Activated CD8-positive, alpha-beta memory T cell treated with anti-CD3 and anti-CD28 coated beads for 48 hours (primary cell): ENCODE results near the gene TPST1.
"Not testable (repeated sequence)": the region's sequence is repeated elsewhere in the genome, so short reads cannot be mapped to it uniquely, and the experiment has no call there.

ENCODE experiments used
- DNase-seq, 3 experiments: peaks; one replicate each; pipeline ENCODE4 v3.0.0-alpha.2; 2020; ENCODE audit warnings: low read depth in 2 of 3, low spot score in 2 of 3

TPST1 gene

GRCh38 chr7:66326501-66327215 lies 121.5 kb downstream of the TPST1 start:
- no peak for DNase-seq

- DNase-seq = no peak
Measured at GRCh38 chr7:66330961-66331360, 125.8 kb downstream of the TPST1 start.

DNA sequence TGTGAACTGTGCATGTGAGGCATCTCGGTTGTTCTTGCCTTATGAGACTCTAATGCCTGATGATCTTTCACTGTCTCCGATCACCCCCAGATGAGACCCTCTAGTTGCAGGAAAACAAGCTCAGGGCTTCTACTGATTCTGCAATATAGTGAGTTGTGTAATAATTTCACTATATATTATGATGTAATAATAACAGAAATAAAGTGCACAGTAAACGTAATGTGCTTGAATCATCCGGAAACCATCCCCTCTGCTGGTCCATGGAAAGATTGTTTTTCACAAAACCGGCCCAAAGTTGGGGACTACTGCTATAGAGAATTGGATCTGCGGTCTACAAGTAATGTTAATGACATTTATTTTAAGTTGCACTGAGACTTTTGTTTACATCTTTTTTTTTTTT lies 126.7 kb downstream of the TPST1 start:
- no peak for DNase-seq

GRCh38 chr7:66333443-66333842 lies 128.3 kb downstream of the TPST1 start:
- DNase-seq = no peak

DNA sequence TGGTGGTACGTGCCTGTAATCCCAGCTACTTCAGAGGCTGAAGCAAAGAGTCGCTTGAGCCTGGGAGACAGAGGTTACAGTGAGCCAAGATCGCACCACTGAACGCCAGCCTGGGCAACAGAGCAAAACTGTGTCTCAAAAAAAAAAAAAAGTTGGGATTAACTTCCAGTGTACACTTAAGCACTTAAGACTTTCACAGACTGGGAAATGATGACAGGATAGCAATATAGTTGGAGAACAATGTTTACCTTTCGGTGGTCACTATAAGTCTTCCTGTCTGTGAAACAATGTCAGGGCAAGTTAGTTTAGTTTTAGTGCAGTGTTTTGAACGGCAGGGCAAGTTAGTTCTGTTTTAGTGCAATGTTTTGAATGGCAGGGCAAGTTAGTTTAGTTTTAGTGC lies 130.2 kb downstream of the TPST1 start:
- no peak for DNase-seq

DNA sequence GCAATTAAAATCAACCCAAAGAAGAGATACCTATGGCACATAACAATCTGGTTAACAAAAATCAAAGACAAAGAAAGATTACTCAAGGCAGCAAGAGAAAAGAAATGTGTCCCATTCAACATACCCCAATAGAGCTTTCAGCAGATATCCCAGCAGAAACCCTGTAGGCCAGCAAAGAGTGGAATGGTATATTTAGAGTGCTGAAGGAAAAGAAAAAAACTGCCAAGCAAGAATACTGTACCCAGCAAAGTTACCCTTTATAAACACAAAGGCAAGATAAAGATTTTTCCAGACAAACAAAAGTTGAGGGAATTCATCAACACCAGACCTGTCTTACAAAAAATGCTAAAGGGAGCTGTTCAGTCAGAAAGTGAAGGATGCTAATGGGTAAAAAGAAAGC lies 131.6 kb downstream of the TPST1 start:
- no peak for DNase-seq

DNA sequence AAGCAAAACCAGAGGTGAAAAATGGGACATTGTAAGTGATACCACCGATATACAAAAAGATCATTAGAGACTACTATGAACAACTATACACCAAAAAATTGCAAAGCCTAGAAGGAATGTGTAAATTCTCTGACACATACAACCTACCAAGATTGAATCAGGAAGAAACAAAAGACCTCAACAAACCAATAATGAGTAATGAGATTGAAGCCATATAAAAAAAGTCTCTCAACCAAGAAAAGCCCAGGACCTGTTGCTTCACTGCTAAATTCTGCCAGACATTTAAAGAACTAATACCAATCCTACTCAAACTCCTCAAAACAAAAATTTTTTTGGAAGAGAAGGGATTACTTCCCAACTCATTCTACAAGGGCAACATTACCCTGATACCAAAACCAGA lies 134.0 kb downstream of the TPST1 start:
- no peak for DNase-seq

DNA sequence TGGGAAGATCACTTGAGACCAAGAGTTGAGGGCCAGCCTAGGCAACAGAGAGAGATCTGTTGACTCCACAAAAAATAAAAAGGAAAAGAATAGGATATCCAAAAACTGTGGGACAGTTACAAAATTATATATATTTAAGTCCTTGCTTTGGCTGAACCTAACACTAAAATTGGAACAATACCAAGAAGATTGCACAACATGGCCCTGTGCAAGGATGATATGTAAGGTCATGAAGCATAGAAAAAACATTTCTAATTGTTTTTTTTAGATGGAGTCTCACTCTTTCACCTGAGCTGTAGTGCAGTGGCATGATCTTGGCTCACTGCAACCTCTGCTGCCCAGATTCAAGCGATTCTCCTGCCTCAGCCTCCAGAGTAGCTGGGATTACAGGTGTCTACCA lies 139.0 kb downstream of the TPST1 start:
- DNase-seq = no peak

DNA sequence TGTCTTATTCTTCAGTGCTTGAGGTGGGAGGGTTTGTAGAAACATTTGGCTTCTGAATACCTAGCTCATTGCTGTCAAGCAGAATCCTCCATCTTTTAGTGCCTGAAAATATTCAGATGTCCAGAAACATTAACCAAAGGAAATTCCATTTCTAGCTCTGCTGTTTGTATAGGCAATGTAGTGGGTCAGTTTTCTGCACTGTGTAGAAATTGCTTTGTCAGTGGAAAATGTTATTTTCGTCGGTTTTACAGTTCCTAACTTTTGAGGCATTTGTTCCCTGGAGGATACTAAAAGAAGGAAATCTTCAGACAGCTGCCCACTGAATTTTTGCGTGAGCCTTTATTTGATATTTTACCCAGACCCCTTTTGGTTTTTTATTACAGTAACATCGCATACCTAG lies 143.4 kb downstream of the TPST1 start:
- no peak for DNase-seq

DNA sequence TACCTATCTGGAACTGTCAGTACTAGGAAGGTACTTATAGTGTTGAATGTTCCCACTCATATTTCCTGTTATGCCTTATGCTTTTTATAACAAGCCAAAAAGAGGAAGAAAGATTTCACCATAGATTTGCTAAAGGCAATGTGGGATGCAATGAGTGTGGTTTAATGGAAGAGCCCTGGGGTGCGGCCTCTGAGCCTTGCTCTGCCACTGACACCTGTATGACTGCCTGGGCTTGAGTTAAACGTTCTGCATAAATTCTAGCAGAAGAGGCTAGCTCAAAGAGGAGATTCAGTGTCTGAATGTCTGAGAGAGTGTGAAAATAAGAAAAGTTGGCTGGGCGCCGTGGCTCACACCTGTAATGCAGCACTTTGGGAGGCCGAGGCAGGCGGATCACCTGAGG lies 143.8 kb downstream of the TPST1 start:
- no peak for DNase-seq

GRCh38 chr7:66352071-66352470 lies 146.9 kb downstream of the TPST1 start:
- no peak for DNase-seq

DNA sequence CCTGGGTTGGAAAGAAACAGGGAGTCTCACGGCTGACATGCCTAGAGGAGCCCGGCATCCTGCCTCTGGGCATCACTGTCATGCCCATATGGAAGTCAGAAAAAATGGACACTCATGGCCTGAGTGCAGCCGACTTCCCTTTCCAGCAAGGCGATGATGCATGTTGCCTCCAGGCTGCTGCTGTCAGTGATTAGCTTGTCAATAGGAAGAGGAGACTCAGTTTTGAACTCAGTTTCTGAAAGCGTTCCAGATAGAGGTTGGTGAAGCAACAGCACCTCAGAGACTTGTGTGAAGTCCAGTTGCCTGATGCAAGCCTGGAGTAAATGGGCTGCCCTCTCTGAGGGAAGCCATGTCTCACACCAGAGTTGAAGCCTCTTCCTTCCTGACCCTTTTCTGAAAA lies 148.4 kb downstream of the TPST1 start:
- no peak for DNase-seq

GRCh38 chr7:66355756-66356155 lies 150.6 kb downstream of the TPST1 start:
- no peak for DNase-seq

DNA sequence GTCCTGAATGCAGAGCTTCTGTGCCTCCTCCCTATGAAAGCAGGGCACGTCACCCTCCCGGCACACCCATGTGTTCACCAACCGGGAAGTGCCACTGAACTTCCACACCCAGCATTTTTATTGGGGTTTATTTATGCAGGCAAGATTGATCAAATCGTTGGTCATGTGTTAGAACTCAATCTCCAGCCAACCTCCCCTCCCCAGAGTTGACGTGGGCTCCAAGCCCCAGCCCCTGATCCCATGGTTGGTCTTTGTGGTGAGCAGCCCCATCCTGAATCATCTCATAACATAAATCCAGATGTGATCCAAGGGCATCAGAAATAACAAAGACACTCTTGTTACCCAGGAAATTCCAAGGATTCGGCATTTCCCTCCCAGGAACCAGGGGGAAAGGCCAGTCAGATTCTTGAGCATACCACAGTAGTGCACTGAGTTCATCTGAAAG lies 151.2 kb downstream of the TPST1 start:
- DNase-seq = no peak

DNA sequence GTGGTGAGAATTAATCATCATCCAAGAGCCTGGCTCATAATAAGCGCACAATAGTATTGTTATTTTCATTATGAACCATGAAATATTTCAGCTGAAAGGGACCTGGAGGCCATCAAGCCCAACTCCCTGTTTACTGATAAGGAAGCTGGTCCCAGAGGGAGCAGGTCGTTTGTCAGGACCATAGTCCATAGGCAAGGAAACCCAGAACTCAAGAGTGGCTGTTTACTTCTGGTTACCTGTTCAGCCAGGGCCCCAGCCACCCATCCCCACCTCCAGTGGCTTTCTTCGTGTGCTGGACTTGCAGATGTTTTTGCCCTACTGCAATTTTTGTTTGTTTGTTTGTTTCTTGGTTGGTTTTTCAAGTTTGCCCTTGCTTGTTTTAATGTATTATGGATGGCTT lies 152.0 kb downstream of the TPST1 start:
- DNase-seq = no peak

DNA sequence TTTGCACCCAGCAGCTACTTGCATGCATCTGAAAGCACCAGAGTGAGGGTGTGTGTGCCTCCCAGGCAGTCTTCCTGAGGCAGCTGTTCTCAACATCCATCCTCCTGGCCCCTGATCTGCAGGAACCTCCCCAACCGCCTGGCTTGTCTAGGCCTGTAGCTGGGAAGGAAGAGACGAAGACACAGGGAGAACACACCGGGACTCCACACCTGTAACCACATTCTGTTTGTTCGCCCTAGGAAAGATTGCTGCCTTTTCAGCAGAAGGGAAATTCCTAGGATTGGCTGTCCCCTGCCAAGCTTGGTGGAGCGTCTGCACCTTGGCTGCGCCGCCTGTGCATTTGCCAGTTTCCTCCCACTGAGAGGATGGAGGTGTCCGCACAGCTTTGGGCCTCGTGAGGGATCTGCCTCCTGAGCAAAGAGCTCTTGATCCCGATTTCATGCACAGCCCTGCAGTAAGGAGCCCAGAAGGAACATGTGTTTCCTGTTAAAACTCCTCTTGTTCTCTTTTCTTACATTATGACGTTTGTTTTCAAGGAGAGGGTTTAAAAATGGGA lies 154.6 kb downstream of the TPST1 start:
- DNase-seq = no peak

GRCh38 chr7:66362136-66362535 lies 157.0 kb downstream of the TPST1 start:
- no peak for DNase-seq

GRCh38 chr7:66363635-66364034 lies 158.5 kb downstream of the TPST1 start:
- no peak for DNase-seq

DNA sequence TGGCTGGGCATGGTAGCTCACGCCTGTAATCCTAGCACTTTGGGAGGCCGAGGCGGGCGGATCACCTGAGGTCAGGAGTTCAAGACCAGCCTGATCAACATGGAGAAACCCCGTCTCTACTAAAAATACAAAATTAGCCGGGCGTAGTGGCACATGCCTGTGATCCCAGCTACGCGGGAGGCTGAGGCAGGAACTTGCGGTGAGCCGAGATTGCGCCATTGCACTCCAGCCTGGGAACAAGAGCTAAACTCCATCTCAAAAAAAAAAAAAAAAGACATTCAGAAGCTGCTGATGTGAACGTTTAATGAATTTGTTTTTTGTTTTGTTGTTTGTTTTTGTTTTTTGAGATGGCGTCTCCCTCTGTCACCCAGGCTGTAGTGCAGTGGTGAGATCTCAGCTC lies 159.9 kb downstream of the TPST1 start:
- DNase-seq = not testable (repeated sequence)

GRCh38 chr7:66371096-66371824 lies 166.1 kb downstream of the TPST1 start:
- no peak for DNase-seq

- DNase-seq = not testable (repeated sequence)
Measured at GRCh38 chr7:66374141-66374840, 169.2 kb downstream of the TPST1 start.
